Duodenal mucosa (tissue), 2 donors: ENCODE measurements around the gene PRKACB.
A peak's percentile ranks its signal among the peaks of the same experiment; 100 is the strongest.

Source experiments
- H3K27ac ChIP-seq: one replicate; pipeline ENCODE4 v1.7.0; 2013; ENCODE audit warnings: low read depth, low read length
- H3K27me3 ChIP-seq, 2 donors: one replicate each; pipeline ENCODE4 v1.7.0; 2013; ENCODE audit warnings: low read length in 2 of 2, control low read depth in 1 of 2; ENCODE audit not compliant: insufficient read depth in 2 of 2, control insufficient read depth in 1 of 2
- H3K36me3 ChIP-seq, 2 donors: one replicate each; pipeline ENCODE4 v1.7.0; 2013; ENCODE audit warnings: low read length in 2 of 2, control low read depth in 1 of 2; ENCODE audit not compliant: insufficient read depth in 2 of 2, control insufficient read depth in 1 of 2
- H3K4me1 ChIP-seq, 2 donors: one replicate each; pipeline ENCODE4 v1.7.0; 2013; ENCODE audit warnings: low read length in 2 of 2, control low read depth in 1 of 2; ENCODE audit not compliant: insufficient read depth in 2 of 2, control insufficient read depth in 1 of 2
- H3K4me3 ChIP-seq, 2 donors: one replicate each; pipeline ENCODE4 v1.7.0; 2013; ENCODE audit warnings: low read length in 2 of 2, low read depth in 1 of 2
- H3K9ac ChIP-seq, 2 donors: one replicate each; pipeline ENCODE4 v1.7.0; 2013; ENCODE audit warnings: low read length in 2 of 2, low read depth in 1 of 2
- H3K9me3 ChIP-seq, 2 donors: one replicate each; pipeline ENCODE4 v1.7.0; 2013; ENCODE audit warnings: low read length in 2 of 2, control low read depth in 1 of 2; ENCODE audit not compliant: control insufficient read depth in 1 of 2

Gene PRKACB

GRCh38 chr1:84155517-84155916, 11.4 kb downstream of the PRKACB start:
- Histone ChIP-seq H3K4me3 (no peak overlapping the region), H3K27me3 (no peaks in the 10 kb centered on the region), H3K36me3 (no peaks in the 10 kb centered on the region), H3K9ac (no peak overlapping the region), H3K27ac (no peak overlapping the region), H3K4me1 (peaks cover 0 to 6% of the 10 kb centered on the region in 2 donors), H3K9me3 (no peaks in the 10 kb centered on the region)

GRCh38 chr1:84156210-84156621, 12.1 kb downstream of the PRKACB start:
- H3K4me1 ChIP-seq: peaks cover 0 to 6% of the 10 kb centered on the region in 2 donors
- no peaks in the 10 kb centered on the region for H3K36me3 ChIP-seq

GRCh38 chr1:84159533-84160240, 15.6 kb downstream of the PRKACB start:
- no peak overlapping the region for H3K27ac ChIP-seq
- no peaks in the 10 kb centered on the region for H3K36me3 ChIP-seq
- H3K4me1 ChIP-seq: peaks cover 0 to 6% of the 10 kb centered on the region in 2 donors
- no peak overlapping the region for H3K4me3 ChIP-seq
- no peaks in the 10 kb centered on the region for H3K27me3 ChIP-seq
- no peaks in the 10 kb centered on the region for H3K9me3 ChIP-seq
- no peak overlapping the region for H3K9ac ChIP-seq

More at GRCh38 chr1:84156210-84156621, 12.1 kb downstream of the PRKACB start:
- H3K9ac ChIP-seq: no peak overlapping the region
- H3K4me3 ChIP-seq: no peak overlapping the region
- H3K27me3 ChIP-seq: no peaks in the 10 kb centered on the region
- H3K9me3 ChIP-seq: no peaks in the 10 kb centered on the region
- no peak overlapping the region for H3K27ac ChIP-seq

- Histone ChIP-seq H3K36me3 (no peaks in the 10 kb centered on the region), H3K9me3 (no peaks in the 10 kb centered on the region), H3K4me1 (no peaks in the 10 kb centered on the region), H3K27ac (no peak overlapping the region), H3K9ac (no peak overlapping the region), H3K4me3 (no peak overlapping the region), H3K27me3 (no peaks in the 10 kb centered on the region)
Measured at GRCh38 chr1:84162295-84162694, 18.2 kb downstream of the PRKACB start.

GRCh38 chr1:84163123-84163931, 19.3 kb downstream of the PRKACB start:
- Histone ChIP-seq H3K4me3 (no peak overlapping the region), H3K9me3 (no peaks in the 10 kb centered on the region), H3K4me1 (no peaks in the 10 kb centered on the region), H3K9ac (no peak overlapping the region), H3K27ac (no peak overlapping the region), H3K27me3 (no peaks in the 10 kb centered on the region), H3K36me3 (no peaks in the 10 kb centered on the region)

GRCh38 chr1:84164161-84164560, 20.1 kb downstream of the PRKACB start:
- H3K4me3 ChIP-seq: peak overlapping the region in 1 of 2 donors; percentile 4
- no peak overlapping the region for H3K27ac ChIP-seq
- H3K27me3 ChIP-seq: no peaks in the 10 kb centered on the region
- H3K9ac ChIP-seq: no peak overlapping the region
- H3K9me3 ChIP-seq: no peaks in the 10 kb centered on the region
- H3K36me3 ChIP-seq: no peaks in the 10 kb centered on the region
- no peaks in the 10 kb centered on the region for H3K4me1 ChIP-seq

GRCh38 chr1:84164567-84165021, 20.5 kb downstream of the PRKACB start:
- no peak overlapping the region for H3K9ac ChIP-seq

GRCh38 chr1:84165601-84166000, 21.5 kb downstream of the PRKACB start:
- Histone ChIP-seq H3K4me1 (no peaks in the 10 kb centered on the region), H3K36me3 (no peaks in the 10 kb centered on the region), H3K27me3 (no peaks in the 10 kb centered on the region), H3K27ac (no peak overlapping the region), H3K9ac (no peak overlapping the region), H3K4me3 (no peak overlapping the region), H3K9me3 (no peaks in the 10 kb centered on the region)

More at GRCh38 chr1:84164567-84165021, 20.5 kb downstream of the PRKACB start:
- Histone ChIP-seq H3K4me3 (peak overlapping the region in 1 of 2 donors; percentile 4), H3K4me1 (no peaks in the 10 kb centered on the region), H3K9me3 (no peaks in the 10 kb centered on the region), H3K27ac (no peak overlapping the region), H3K27me3 (no peaks in the 10 kb centered on the region), H3K36me3 (no peaks in the 10 kb centered on the region)

GRCh38 chr1:84166797-84167196, 22.7 kb downstream of the PRKACB start:
- no peaks in the 10 kb centered on the region for H3K36me3 ChIP-seq
- H3K27me3 ChIP-seq: no peaks in the 10 kb centered on the region
- no peaks in the 10 kb centered on the region for H3K9me3 ChIP-seq
- H3K4me3 ChIP-seq: no peak overlapping the region
- no peak overlapping the region for H3K9ac ChIP-seq
- H3K4me1 ChIP-seq: peaks cover 3 to 5% of the 10 kb centered on the region in 2 donors
- no peak overlapping the region for H3K27ac ChIP-seq

GRCh38 chr1:84168783-84169182, 24.7 kb downstream of the PRKACB start:
- Histone ChIP-seq H3K36me3 (no peaks in the 10 kb centered on the region), H3K4me3 (no peak overlapping the region), H3K9me3 (no peaks in the 10 kb centered on the region), H3K27ac (no peak overlapping the region), H3K27me3 (no peaks in the 10 kb centered on the region), H3K9ac (no peak overlapping the region), H3K4me1 (peaks cover 3 to 5% of the 10 kb centered on the region in 2 donors)
